ENCODE results near the gene VSTM2B. TPM values are rescaled to one million over a fixed set of nuclear protein-coding genes. Genes with fewer than 3 reads are reported as not detected.

The VSTM2B gene
- total RNA-seq, 1 experiment from 2014 or later: 0.31 TPM

DNA sequence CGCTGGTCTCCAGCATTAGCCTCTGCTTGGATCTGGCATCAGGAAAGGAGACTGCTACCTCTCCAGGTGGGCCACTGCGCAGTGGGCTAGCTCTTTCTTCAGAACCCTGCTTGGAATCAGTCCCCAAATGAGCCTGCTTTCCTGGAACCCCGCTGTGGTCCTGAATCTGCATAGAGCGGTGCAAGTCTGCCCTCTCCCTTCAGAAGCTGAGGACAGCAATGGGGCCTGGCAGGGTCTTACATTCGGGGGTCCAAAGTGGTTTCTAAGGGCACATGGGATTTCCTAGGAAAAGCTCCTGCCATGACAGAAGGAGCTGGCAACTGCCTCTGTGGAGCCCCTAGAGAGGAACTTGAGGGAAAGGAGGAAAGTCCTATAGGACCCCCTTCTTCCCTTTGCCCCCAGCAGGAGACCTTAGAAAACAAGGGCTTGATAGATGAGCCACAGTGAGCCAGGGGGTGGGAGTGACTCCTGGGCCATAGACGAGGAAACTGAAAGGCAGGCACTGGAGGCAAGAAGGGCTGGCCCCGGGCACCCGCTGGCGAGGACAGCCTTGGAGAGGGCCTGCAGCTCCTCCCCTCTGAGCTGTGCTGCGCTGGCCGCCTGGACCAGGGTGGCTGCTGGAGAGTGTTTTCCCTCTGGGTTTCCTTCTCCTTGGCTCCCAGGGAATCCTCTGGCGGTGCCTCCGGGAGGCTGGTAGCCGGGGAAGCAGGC lies 1.4 kb upstream of the VSTM2B start:
- Histone ChIP-seq H3K27me3 (ENCODE audit: insufficient read depth, low read length) (peaks cover 48% of the 10 kb centered on the region), H4K20me1 (ENCODE audit: control insufficient read depth, insufficient read depth, insufficient read length) (no peaks in the 10 kb centered on the region), H3K79me2 (ENCODE audit: insufficient read depth, low read length) (no peaks in the 10 kb centered on the region), H3K23ac (ENCODE audit: insufficient read length, low read depth, low read length) (no peak overlapping the region), H4K91ac (ENCODE audit: insufficient read length, low read depth, low read length) (no peak overlapping the region), H2BK20ac (ENCODE audit: low read depth, low read length, poor library complexity, severe bottlenecking) (no peak overlapping the region), H2BK5ac (ENCODE audit: insufficient read length, low read length) (no peak overlapping the region), H2AK5ac (ENCODE audit: insufficient read length, low read length) (no peak overlapping the region), H3K27ac (ENCODE audit: insufficient read length, low read depth, low read length) (no peak overlapping the region), H3K56ac (ENCODE audit: insufficient read length, low read depth, low read length) (no peak overlapping the region), H3K4ac (ENCODE audit: low read depth, low read length) (no peak overlapping the region), H3K9ac (ENCODE audit: extremely low read depth, insufficient read length, low read length) (no peak overlapping the region), H3K18ac (ENCODE audit: insufficient read length, low read depth, low read length) (no peak overlapping the region), H2BK120ac (ENCODE audit: low read depth, low read length, poor library complexity, severe bottlenecking) (no peak overlapping the region), H3K9me3 (ENCODE audit: control insufficient read depth, low read depth, low read length) (no peaks in the 10 kb centered on the region), H3T11ph (ENCODE audit: low read length) (no peak overlapping the region), H3K23me2 (ENCODE audit: insufficient read length, low read depth, low read length, poor library complexity, severe bottlenecking) (peaks cover 26% of the 10 kb centered on the region), H2BK15ac (ENCODE audit: low read depth, low read length) (no peak overlapping the region), H3K4me2 (ENCODE audit: insufficient read depth, insufficient read length, low read length) (peak overlapping the region; percentile 77), H2BK12ac (ENCODE audit: insufficient read length, low read depth, low read length) (no peak overlapping the region), H3K79me1 (ENCODE audit: insufficient read depth, low read depth, low read length, poor library complexity, severe bottlenecking) (no peaks in the 10 kb centered on the region), H3K4me1 (ENCODE audit: insufficient read depth, low read length) (no peaks in the 10 kb centered on the region), H2AFZ (ENCODE audit: low read length) (no peak overlapping the region), H3K14ac (ENCODE audit: insufficient read depth, low read length) (no peak overlapping the region; the same call in 1 of the 2 replicates), H4K5ac (ENCODE audit: insufficient read length, low read depth, low read length) (no peak overlapping the region), H4K8ac (replicated peaks; ENCODE audit: insufficient read length, low read depth, low read length) (no peak overlapping the region)
- Mint-ChIP-seq H3K27ac (no peak overlapping the region), H3K4me1 (peaks cover 14 to 23% of the 10 kb centered on the region in 2 experiments), H3K36me3 (ENCODE audit: insufficient read depth in 1 of 3, low read depth in 3 of 3) (peaks cover 0 to 1% (median 0%) of the 10 kb centered on the region in 3 experiments; a peak in 1 of 7 replicates), H3K27me3 (ENCODE audit: low read depth) (peaks cover 93% of the 10 kb centered on the region), H3K4me3 (peak overlapping the region; percentile 55 to 84), H3K9me3 (peaks cover 4 to 6% of the 10 kb centered on the region in 2 experiments)
- DNase-seq: peak; percentile 64
- no CpG with 5 or more reads among the region's 14 CpGs for WGBS (ENCODE audit: extremely low coverage, insufficient read length, low lambda C conversion rate)
- TF ChIP-seq, protein P1, sequence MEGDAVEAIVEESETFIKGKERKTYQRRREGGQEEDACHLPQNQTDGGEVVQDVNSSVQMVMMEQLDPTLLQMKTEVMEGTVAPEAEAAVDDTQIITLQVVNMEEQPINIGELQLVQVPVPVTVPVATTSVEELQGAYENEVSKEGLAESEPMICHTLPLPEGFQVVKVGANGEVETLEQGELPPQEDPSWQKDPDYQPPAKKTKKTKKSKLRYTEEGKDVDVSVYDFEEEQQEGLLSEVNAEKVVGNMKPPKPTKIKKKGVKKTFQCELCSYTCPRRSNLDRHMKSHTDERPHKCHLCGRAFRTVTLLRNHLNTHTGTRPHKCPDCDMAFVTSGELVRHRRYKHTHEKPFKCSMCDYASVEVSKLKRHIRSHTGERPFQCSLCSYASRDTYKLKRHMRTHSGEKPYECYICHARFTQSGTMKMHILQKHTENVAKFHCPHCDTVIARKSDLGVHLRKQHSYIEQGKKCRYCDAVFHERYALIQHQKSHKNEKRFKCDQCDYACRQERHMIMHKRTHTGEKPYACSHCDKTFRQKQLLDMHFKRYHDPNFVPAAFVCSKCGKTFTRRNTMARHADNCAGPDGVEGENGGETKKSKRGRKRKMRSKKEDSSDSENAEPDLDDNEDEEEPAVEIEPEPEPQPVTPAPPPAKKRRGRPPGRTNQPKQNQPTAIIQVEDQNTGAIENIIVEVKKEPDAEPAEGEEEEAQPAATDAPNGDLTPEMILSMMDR (conservative IDR thresholded peaks at IDR 0.05): peak; percentile 54
